ENCODE data around the gene IL4.
A peak's percentile ranks its signal among the peaks of the same experiment; 100 is the strongest.

The IL4 gene

GRCh38 chr5:132658381-132659302 is 15.1 kb upstream of the IL4 start:
- no peak for DNase-seq (ENCODE audit: low spot score)

GRCh38 chr5:132659598-132660493 is 13.9 kb upstream of the IL4 start:
- no peak for DNase-seq (ENCODE audit: low spot score)

- no peak for DNase-seq (ENCODE audit: low spot score)
Measured at GRCh38 chr5:132661231-132662003, 12.4 kb upstream of the IL4 start.

- no peak for DNase-seq (ENCODE audit: low spot score)
Measured at GRCh38 chr5:132662004-132662401, 11.8 kb upstream of the IL4 start.

GRCh38 chr5:132662925-132663770 is 10.6 kb upstream of the IL4 start:
- peak; percentile 48 for DNase-seq (ENCODE audit: low spot score)

GRCh38 chr5:132663771-132664695 is 9.8 kb upstream of the IL4 start:
- DNase-seq (ENCODE audit: low spot score) = no peak

- DNase-seq (ENCODE audit: low spot score) = no peak
Measured at GRCh38 chr5:132664696-132665209, 9.0 kb upstream of the IL4 start.

- DNase-seq (ENCODE audit: low spot score) = no peak
Measured at GRCh38 chr5:132665574-132666080, 8.2 kb upstream of the IL4 start.

GRCh38 chr5:132666310-132667123 is 7.3 kb upstream of the IL4 start:
- DNase-seq (ENCODE audit: low spot score) = no peak

- no peak for DNase-seq (ENCODE audit: low spot score)
Measured at GRCh38 chr5:132667309-132667708, 6.5 kb upstream of the IL4 start.

GRCh38 chr5:132667761-132668705 is 5.8 kb upstream of the IL4 start:
- DNase-seq (ENCODE audit: low spot score) = no peak

GRCh38 chr5:132668706-132669454 is 4.9 kb upstream of the IL4 start:
- DNase-seq (ENCODE audit: low spot score) = no peak

- no peak for DNase-seq (ENCODE audit: low spot score)
Measured at GRCh38 chr5:132669455-132669820, 4.4 kb upstream of the IL4 start.

GRCh38 chr5:132669966-132670882 is 3.6 kb upstream of the IL4 start:
- DNase-seq (ENCODE audit: low spot score) = no peak

- DNase-seq (ENCODE audit: low spot score) = no peak
Measured at GRCh38 chr5:132671000-132671399, 2.8 kb upstream of the IL4 start.

GRCh38 chr5:132673488-132673887 is 301 bp upstream of the IL4 start:
- no peak for DNase-seq (ENCODE audit: low spot score)
